ENCODE results near the gene PTRH2. TPM values are rescaled to one million over a fixed set of nuclear protein-coding genes. Genes with fewer than 3 reads are reported as not detected.

The PTRH2 gene
- total and polyA plus RNA-seq, 2 donors (not counting 3 experiments of a cell fraction or from before 2014, with no cell fraction given), result 40.1 to 46.7 TPM

- peaks cover 2% of the 10 kb centered on the region for H3K9me1 ChIP-seq (replicated peaks; ENCODE audit: control insufficient read depth, extremely low read depth, insufficient read depth, low read length)
- FAIRE-seq (peak; percentile 59), DNase-seq (ENCODE audit: low read depth, low spot score) (peak; percentile 9)
- TF ChIP-seq EZH2 (IDR thresholded peaks at IDR 0.05; ENCODE audit: borderline replicate concordance, low read depth, low read length, severe bottlenecking) (no peak), JUN (IDR thresholded peaks at IDR 0.05; ENCODE audit: borderline replicate concordance, insufficient read depth, insufficient read length, low read depth) (no peak), MYC (IDR thresholded peaks at IDR 0.05; ENCODE audit: low read depth, low read length) (no peak), POLR2A (IDR thresholded peaks at IDR 0.05; ENCODE audit: low read depth, low read length) (no peak), POLR2AphosphoS5 (IDR thresholded peaks at IDR 0.05; ENCODE audit: insufficient read depth, low read depth, low read length) (no peak), MAX (IDR thresholded peaks at IDR 0.05; ENCODE audit: insufficient read depth, insufficient read length) (no peak), CTCF (IDR thresholded peaks at IDR 0.05; ENCODE audit: extremely low read depth in 1 of 2, insufficient read depth in 1 of 2, low read depth in 1 of 2, low read length in 2 of 2) (no peak), FOS (IDR thresholded peaks at IDR 0.05; ENCODE audit: borderline replicate concordance, insufficient read depth, low read length) (peak; percentile 22)
- H3K4me2 ChIP-seq (ENCODE audit: insufficient read depth, low read length), result peak overlapping the region; percentile 95
- no peaks in the 10 kb centered on the region for H3K9me3 ChIP-seq (replicated peaks; ENCODE audit: control insufficient read depth, insufficient read depth, low read length)
- no peaks in the 10 kb centered on the region for H4K20me1 ChIP-seq (replicated peaks; ENCODE audit: control insufficient read depth, extremely low read depth, insufficient read depth, low read length)
- CTCF ChIA-PET, result interaction anchor here (0.8 to 2.1 kb wide), 8 partner anchors 10 to 190 kb away, joined by 3 to 8 read pairs (median 3); no protein-coding TSS in a partner anchor
- H3K79me2 ChIP-seq (ENCODE audit: control insufficient read depth, insufficient read depth, low read length), result peaks cover 40% of the 10 kb centered on the region
- peaks cover 55% of the 10 kb centered on the region for H3K4me1 ChIP-seq (ENCODE audit: control insufficient read depth, extremely low read depth, insufficient read depth, low read length)
- peak overlapping the region; percentile 3 for H3K9ac ChIP-seq (replicated peaks; ENCODE audit: extremely low read depth, insufficient read depth, low read length)
- no peaks in the 10 kb centered on the region for H3K27me3 ChIP-seq (ENCODE audit: control insufficient read depth in 2 of 2, insufficient read depth in 2 of 2, low read length in 2 of 2)
- BruUV-seq (replicated peaks), result no TSS peak
- peaks cover 3 to 32% of the 10 kb centered on the region in 2 experiments for H3K36me3 ChIP-seq (ENCODE audit: control insufficient read depth in 2 of 2, extremely low read depth in 1 of 2, insufficient read depth in 2 of 2, low read length in 2 of 2)
- H3K4me3 ChIP-seq (replicated peaks in 1 of 3; ENCODE audit: insufficient read depth in 1 of 3, low read depth in 1 of 3, low read length in 3 of 3), result no peak overlapping the region
- H3K27ac ChIP-seq (ENCODE audit: insufficient read depth, low read depth, low read length), result peak overlapping the region; percentile 96
- dilution Hi-C loops (cut with MboI; ENCODE audit: extremely low pct_ligation_motif_present, low sequenced_read_pairs), result no loop called here
- no peak overlapping the region for H2AFZ ChIP-seq (ENCODE audit: low read depth, low read length)
- intact Hi-C loops (cut with micrococcal nuclease), result loop anchor here (1.0 to 5.0 kb wide), 3 partner anchors 51 to 343 kb away; partner anchors contain the start of gene CLTC
- POLR2A ChIA-PET, result interaction anchor here (0.6 to 1.4 kb wide), 6 partner anchors 13 to 162 kb away, joined by 3 to 8 read pairs (median 3); partner anchors contain the start of genes CLTC, PTRH2 and VMP1
Measured at GRCh38 chr17:59669944-59670343, 37.3 kb downstream of the PTRH2 start.

Data from endothelial cell of umbilical vein (primary cell).